PC-9 (cell line): ENCODE results near the gene CSNK1A1L. TPM values are rescaled to one million over a fixed set of nuclear protein-coding genes. Genes with fewer than 3 reads are reported as not detected.

ENCODE experiments used
- BruUV-seq: library from RNA; stranded (reverse); fragments of 400-500 nt; replicated peaks from 2 replicates; lab custom pipeline; 2021; lab: Mats Ljungman, UMichigan
- CTCF ChIA-PET: fragments of 300-600 bp; sonication (Branson Sonifier 250); formaldehyde crosslinking; loops from one replicate; lab custom pipeline; 2022; ENCODE audit warnings: antibody characterized with exemption; lab: Charles Lee
- POLR2A ChIA-PET: fragments of 300-600 bp; sonication (Branson Sonifier 250); formaldehyde crosslinking; loops from one replicate; lab custom pipeline; 2022; ENCODE audit warnings: antibody characterized with exemption; ENCODE audit not compliant: unreplicated experiment; lab: Charles Lee
- DNase-seq, 2 experiments: peaks; one replicate each; pipeline versions ENCODE4 v3.0.0 to v3.0.0-alpha.2; 2015 to 2022; ENCODE audit warnings: mixed read lengths in 1 of 2
- H2AFZ ChIP-seq: fragments of 200-600 bp; sonication (generic); 2 replicates; pipeline ENCODE4 v1.8.1; 2017; ENCODE audit warnings: antibody characterized with exemption
- H3F3A ChIP-seq: fragments of 200-600 bp; sonication (generic); 2 replicates; pipeline ENCODE4 v1.8.1; 2017; ENCODE audit warnings: antibody characterized with exemption, mild to moderate bottlenecking, low read depth; ENCODE audit not compliant: insufficient read depth
- H3K27ac ChIP-seq: fragments of 200-600 bp; sonication (generic); 2 replicates; pipeline ENCODE4 v1.6.1; 2016; ENCODE audit warnings: mixed run types
- H3K27me3 ChIP-seq: fragments of 200-600 bp; sonication (generic); 2 replicates; pipeline ENCODE4 v1.6.1; 2016; ENCODE audit warnings: low read depth, mixed run types; ENCODE audit not compliant: insufficient read depth
- H3K36me3 ChIP-seq: fragments of 200-600 bp; sonication (generic); 2 replicates; pipeline ENCODE4 v1.6.1; 2016; ENCODE audit warnings: low read depth, mixed run types
- H3K4me1 ChIP-seq: fragments of 200-600 bp; sonication (generic); replicated peaks from 2 replicates; pipeline ENCODE4 v1.6.1; 2016; ENCODE audit warnings: mixed run types; ENCODE audit not compliant: insufficient read depth
- H3K4me2 ChIP-seq: fragments of 200-600 bp; sonication (generic); 2 replicates; pipeline ENCODE4 v1.6.1; 2017; ENCODE audit warnings: mixed run types
- H3K4me3 ChIP-seq: fragments of 200-600 bp; sonication (generic); 2 replicates; pipeline ENCODE4 v1.6.1; 2016; ENCODE audit warnings: mixed run types
- H3K79me2 ChIP-seq: fragments of 200-600 bp; sonication (generic); 2 replicates; pipeline ENCODE4 v1.6.1; 2017; ENCODE audit warnings: low read depth, mixed run types
- H3K9me2 ChIP-seq: fragments of 200-600 bp; sonication (generic); 2 replicates; pipeline ENCODE4 v1.8.1; 2017; ENCODE audit warnings: mild to moderate bottlenecking; ENCODE audit not compliant: insufficient read depth
- H3K9me3 ChIP-seq: fragments of 200-600 bp; sonication (generic); 2 replicates; pipeline ENCODE4 v1.8.1; 2016; ENCODE audit warnings: low read depth; ENCODE audit not compliant: insufficient read depth
- H4K20me1 ChIP-seq: fragments of 200-600 bp; sonication (generic); 2 replicates; pipeline ENCODE4 v1.8.1; 2017; ENCODE audit not compliant: insufficient read depth
- EZH2 ChIP-seq: fragments of 200-600 bp; sonication (generic); IDR thresholded peaks from 2 replicates; pipeline ENCODE4 v1.8.0; 2017; ENCODE audit warnings: antibody characterized with exemption, low read depth
- intact Hi-C: fragments of 100-400 bp; cut with micrococcal nuclease; formaldehyde crosslinking; loops from one replicate; pipeline ENCODE4 v1.10.0; 2022; ENCODE audit not compliant: unreplicated experiment
- total RNA-seq: library from RNA; stranded (reverse); gene quantifications from 2 replicates; pipeline ENCODE4 v1.2.3, GENCODE V29; 2021
- TF ChIP-seq, protein P1 (sequence below): fragments of 200-600 bp; sonication (generic); conservative IDR thresholded peaks from 2 replicates; pipeline ENCODE4 v1.6.1; 2017; ENCODE audit warnings: mixed run types, antibody characterized with exemption, mild to moderate bottlenecking, moderate library complexity

The CSNK1A1L gene
- total RNA-seq, 1 experiment from 2014 or later, result not detected

DNA sequence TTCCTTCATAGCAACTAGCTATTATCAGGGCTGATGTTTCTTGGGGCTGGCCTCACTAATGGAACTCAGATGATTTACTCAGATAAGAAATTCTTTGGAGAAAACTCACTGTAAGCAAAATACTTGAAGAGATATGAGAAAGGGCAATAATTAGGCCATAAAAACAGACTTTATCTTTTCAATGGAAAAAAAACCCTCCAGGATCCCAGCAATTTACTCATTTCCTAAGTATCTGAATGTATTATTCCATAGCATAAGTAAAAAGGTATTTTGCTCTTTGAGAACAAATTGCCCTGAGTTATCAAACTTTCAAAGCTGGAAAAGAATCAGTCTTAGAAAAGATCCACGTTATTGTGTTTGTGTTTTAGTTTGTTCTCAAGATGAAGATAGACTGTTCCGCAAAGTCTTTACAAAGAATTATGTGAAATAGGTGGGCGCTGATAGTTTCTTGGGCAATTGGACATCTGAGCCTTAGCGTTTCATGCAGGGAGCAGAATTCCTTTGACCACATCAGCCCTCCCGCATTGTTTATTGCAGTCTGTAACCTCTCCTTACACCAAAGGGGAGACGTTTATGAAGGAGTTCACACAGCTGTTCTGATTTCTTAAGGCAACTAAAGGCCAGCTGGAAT is 29.1 kb upstream of the CSNK1A1L start:
- no peak for DNase-seq
- Histone ChIP-seq H3K27me3 (no peaks in the 10 kb centered on the region), H3K79me2 (no peaks in the 10 kb centered on the region), H3K27ac (no peak overlapping the region), H3K4me1 (no peaks in the 10 kb centered on the region), H3F3A (no peaks in the 10 kb centered on the region), H3K9me2 (peaks cover 3% of the 10 kb centered on the region; the same call in 1 of the 2 replicates), H3K4me3 (no peak overlapping the region), H3K4me2 (no peak overlapping the region), H4K20me1 (no peaks in the 10 kb centered on the region), H3K9me3 (no peaks in the 10 kb centered on the region), H3K36me3 (no peaks in the 10 kb centered on the region), H2AFZ (no peak overlapping the region)
- ChIA-PET POLR2A (no interaction called here), CTCF (interaction anchor here (0.5 kb wide), 1 partner anchor 477 kb away, joined by 4 read pairs; no protein-coding TSS in a partner anchor)
- intact Hi-C loops, result no loop called here
- no TSS peak for BruUV-seq
- TF ChIP-seq, protein P1, sequence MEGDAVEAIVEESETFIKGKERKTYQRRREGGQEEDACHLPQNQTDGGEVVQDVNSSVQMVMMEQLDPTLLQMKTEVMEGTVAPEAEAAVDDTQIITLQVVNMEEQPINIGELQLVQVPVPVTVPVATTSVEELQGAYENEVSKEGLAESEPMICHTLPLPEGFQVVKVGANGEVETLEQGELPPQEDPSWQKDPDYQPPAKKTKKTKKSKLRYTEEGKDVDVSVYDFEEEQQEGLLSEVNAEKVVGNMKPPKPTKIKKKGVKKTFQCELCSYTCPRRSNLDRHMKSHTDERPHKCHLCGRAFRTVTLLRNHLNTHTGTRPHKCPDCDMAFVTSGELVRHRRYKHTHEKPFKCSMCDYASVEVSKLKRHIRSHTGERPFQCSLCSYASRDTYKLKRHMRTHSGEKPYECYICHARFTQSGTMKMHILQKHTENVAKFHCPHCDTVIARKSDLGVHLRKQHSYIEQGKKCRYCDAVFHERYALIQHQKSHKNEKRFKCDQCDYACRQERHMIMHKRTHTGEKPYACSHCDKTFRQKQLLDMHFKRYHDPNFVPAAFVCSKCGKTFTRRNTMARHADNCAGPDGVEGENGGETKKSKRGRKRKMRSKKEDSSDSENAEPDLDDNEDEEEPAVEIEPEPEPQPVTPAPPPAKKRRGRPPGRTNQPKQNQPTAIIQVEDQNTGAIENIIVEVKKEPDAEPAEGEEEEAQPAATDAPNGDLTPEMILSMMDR, result no peak
- TF ChIP-seq EZH2, result no peak

DNA sequence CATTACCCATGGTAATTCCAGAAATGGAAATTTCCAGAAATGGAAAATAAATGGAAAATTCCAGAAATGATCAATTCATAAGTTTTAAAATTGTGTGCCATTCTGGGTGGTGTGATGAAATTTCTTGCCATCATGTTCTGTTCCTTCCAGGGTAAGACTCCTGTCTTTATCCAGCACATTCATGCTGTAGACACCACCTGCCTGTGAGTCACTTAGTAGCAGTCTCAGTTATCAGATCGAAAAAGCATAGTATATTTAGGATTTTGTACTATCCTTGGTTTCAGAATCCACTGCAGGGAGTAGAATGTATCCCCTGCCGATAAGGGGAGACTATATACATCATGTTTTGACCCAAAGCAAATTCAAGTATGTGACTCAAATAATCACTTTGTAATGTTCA is 26.7 kb upstream of the CSNK1A1L start:
- Histone ChIP-seq H3K36me3 (no peaks in the 10 kb centered on the region), H3K79me2 (no peaks in the 10 kb centered on the region), H4K20me1 (no peaks in the 10 kb centered on the region), H2AFZ (no peak overlapping the region), H3K4me2 (no peak overlapping the region), H3K9me2 (peaks cover 3% of the 10 kb centered on the region; the same call in 1 of the 2 replicates), H3K27me3 (no peaks in the 10 kb centered on the region), H3K27ac (no peak overlapping the region), H3K4me3 (no peak overlapping the region), H3K4me1 (no peaks in the 10 kb centered on the region), H3F3A (no peaks in the 10 kb centered on the region), H3K9me3 (no peaks in the 10 kb centered on the region)
- BruUV-seq, result no TSS peak
- POLR2A ChIA-PET, result no interaction called here
- intact Hi-C loops, result no loop called here
- no peak for DNase-seq
- TF ChIP-seq, protein P1, result no peak
- no peak for TF ChIP-seq EZH2
- CTCF ChIA-PET, result no interaction called here

DNA sequence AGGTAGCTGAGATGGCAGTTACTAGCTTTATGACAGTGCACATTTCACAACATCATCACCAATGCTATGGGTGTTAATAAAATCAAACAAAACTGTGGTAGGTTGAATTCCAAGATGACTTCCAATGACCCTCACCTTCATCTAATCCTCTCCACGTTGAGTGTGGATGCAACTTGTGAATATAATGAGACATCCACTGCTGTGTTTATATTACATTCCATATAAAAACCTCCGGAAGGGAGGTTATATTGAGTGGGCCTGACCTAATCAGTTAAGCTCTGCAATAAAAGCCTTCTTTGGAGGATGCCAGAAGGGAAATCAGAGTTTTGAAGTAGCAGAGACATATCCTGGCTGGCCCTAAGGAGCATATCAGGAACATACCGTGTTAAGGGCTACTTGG is 25.6 kb upstream of the CSNK1A1L start:
- no peak overlapping the region for H3K27ac ChIP-seq
- no peak for TF ChIP-seq EZH2
- TF ChIP-seq, protein P1, result no peak
- ChIA-PET CTCF (no interaction called here), POLR2A (no interaction called here)
- no TSS peak for BruUV-seq
- no peak overlapping the region for H2AFZ ChIP-seq
- DNase-seq, result no peak
- no peaks in the 10 kb centered on the region for H3K27me3 ChIP-seq
- no peaks in the 10 kb centered on the region for H3K4me1 ChIP-seq
- no peaks in the 10 kb centered on the region for H4K20me1 ChIP-seq
- H3K9me3 ChIP-seq, result no peaks in the 10 kb centered on the region
- H3K36me3 ChIP-seq, result no peaks in the 10 kb centered on the region
- peaks cover 3% of the 10 kb centered on the region; the same call in 1 of the 2 replicates for H3K9me2 ChIP-seq
- intact Hi-C loops, result no loop called here
- no peak overlapping the region for H3K4me2 ChIP-seq
- H3K4me3 ChIP-seq, result no peak overlapping the region
- no peaks in the 10 kb centered on the region for H3K79me2 ChIP-seq
- no peaks in the 10 kb centered on the region for H3F3A ChIP-seq
